H1 (cell line): ENCODE measurements around the gene TTBK1. TPM values are rescaled to one million over a fixed set of nuclear protein-coding genes. Genes with fewer than 3 reads are reported as not detected.

ENCODE experiments used
- CTCF ChIA-PET: fragments of 300-600 bp; sonication (Branson Sonifier 250); formaldehyde crosslinking; loops from one replicate; lab custom pipeline; 2021; ENCODE audit not compliant: partially characterized antibody; lab: Charles Lee
- POLR2A ChIA-PET: fragments of 300-600 bp; sonication (Branson Sonifier 250); formaldehyde crosslinking; loops from one replicate; lab custom pipeline; 2021; ENCODE audit warnings: inconsistent platforms; ENCODE audit not compliant: partially characterized antibody; lab: Charles Lee
- DNase-seq, 2 experiments: peaks; one replicate each; pipeline versions ENCODE4 v3.0.0 to v3.0.0-alpha.2; 2010 to 2022; ENCODE audit warnings: low spot score in 2 of 2, low read depth in 1 of 2, mixed read lengths in 1 of 2
- FAIRE-seq: peaks from 2 replicates; lab custom pipeline; 2011; peaks lifted over from hg19 to GRCh38; lab: Jason Lieb, UNC
- H2AFZ ChIP-seq: 2 replicates; pipeline ENCODE4 v1.8.1; 2012; ENCODE audit warnings: low read length, inconsistent platforms
- H2AK5ac ChIP-seq: 2 replicates; pipeline ENCODE4 v1.6.1; 2013; ENCODE audit warnings: low read depth, low read length
- H2BK120ac ChIP-seq: replicated peaks from 2 replicates; pipeline ENCODE3; 2013; ENCODE audit warnings: low read depth, low read length, inconsistent platforms
- H2BK12ac ChIP-seq: 2 replicates; pipeline ENCODE4 v1.6.1; 2013; ENCODE audit warnings: low read depth, low read length
- H2BK15ac ChIP-seq: 2 replicates; pipeline ENCODE4 v1.6.1; 2013; ENCODE audit warnings: low read length
- H2BK20ac ChIP-seq: 2 replicates; pipeline ENCODE4 v1.6.1; 2013; ENCODE audit warnings: low read length
- H2BK5ac ChIP-seq: 2 replicates; pipeline ENCODE4 v1.6.1; 2013; ENCODE audit warnings: low read depth, low read length
- H3K14ac ChIP-seq: 2 replicates; pipeline ENCODE4 v1.6.1; 2013; ENCODE audit warnings: inconsistent platforms; ENCODE audit not compliant: insufficient read length
- H3K18ac ChIP-seq: 2 replicates; pipeline ENCODE4 v1.6.1; 2013; ENCODE audit warnings: low read length; ENCODE audit errors: extremely low read depth
- H3K23ac ChIP-seq: 2 replicates; pipeline ENCODE4 v1.6.1; 2013; ENCODE audit warnings: inconsistent platforms; ENCODE audit not compliant: insufficient read length
- H3K23me2 ChIP-seq: 2 replicates; pipeline ENCODE4 v1.6.1; 2013; ENCODE audit warnings: low read depth, low read length
- H3K27ac ChIP-seq: 2 replicates; pipeline ENCODE4 v1.6.1; 2011; ENCODE audit warnings: low read depth, low read length, inconsistent platforms
- H3K27me3 ChIP-seq, 4 experiments: replicated peaks in 1 of 4; 1 replicate in 1 of 4; 2 replicates in 3 of 4; pipeline versions ENCODE4 v1.6.1 to v1.8.1; 2011 to 2013; ENCODE audit warnings: low read length in 3 of 4, mild to moderate bottlenecking in 3 of 4, inconsistent platforms in 2 of 4, mixed read lengths in 2 of 4, moderate library complexity in 1 of 4; ENCODE audit not compliant: control insufficient read depth in 3 of 4, insufficient read depth in 3 of 4; ENCODE audit errors: extremely low read depth in 1 of 4
- H3K36me3 ChIP-seq, 4 experiments: 2 replicates each; pipeline versions ENCODE4 v1.6.1 to v1.8.1; 2011 to 2013; ENCODE audit warnings: mild to moderate bottlenecking in 4 of 4, low read length in 3 of 4, moderate library complexity in 2 of 4, control low read depth in 1 of 4, inconsistent platforms in 1 of 4; ENCODE audit not compliant: insufficient read depth in 4 of 4, control insufficient read depth in 2 of 4
- H3K4ac ChIP-seq: replicated peaks from 2 replicates; pipeline ENCODE3; 2013; ENCODE audit warnings: low read length, low read depth, mixed read lengths, inconsistent platforms; ENCODE audit not compliant: insufficient read length
- H3K4me1 ChIP-seq, 4 experiments: replicated peaks in 1 of 4; 1 replicate in 1 of 4; 2 replicates in 3 of 4; pipeline versions ENCODE4 v1.6.1 to v1.8.1; 2011 to 2013; ENCODE audit warnings: low read length in 3 of 4, inconsistent platforms in 2 of 4, mixed read lengths in 1 of 4; ENCODE audit not compliant: insufficient read depth in 4 of 4, control insufficient read depth in 3 of 4
- H3K4me2 ChIP-seq, 2 experiments: 2 replicates each; pipeline versions ENCODE4 v1.6.1 to v1.8.1; 2011 to 2013; ENCODE audit warnings: low read depth in 2 of 2, low read length in 2 of 2, control low read depth in 1 of 2, inconsistent platforms in 1 of 2, mild to moderate bottlenecking in 1 of 2; ENCODE audit not compliant: insufficient read depth in 1 of 2
- H3K4me3 ChIP-seq, 4 experiments: fragments of 200-600, 300-600 bp in 1 of 4; sonication (generic), shearing (Covaris generic), sonication (Bioruptor Twin) in 1 of 4; 2 replicates each; pipeline versions ENCODE4 v1.5.1 to v1.8.1; 2011 to 2016; ENCODE audit warnings: low read length in 4 of 4, low read depth in 3 of 4, control low read depth in 2 of 4, inconsistent platforms in 2 of 4, mild to moderate bottlenecking in 2 of 4, mixed read lengths in 1 of 4, moderate library complexity in 1 of 4; ENCODE audit not compliant: insufficient read depth in 2 of 4; ENCODE audit errors: extremely low read depth in 1 of 4
- H3K56ac ChIP-seq: replicated peaks from 2 replicates; pipeline ENCODE3; 2013; ENCODE audit warnings: low read depth, mild to moderate bottlenecking, mixed read lengths, low read length, inconsistent platforms; ENCODE audit not compliant: insufficient read length
- H3K79me1 ChIP-seq: 2 replicates; pipeline ENCODE4 v1.6.1; 2013; ENCODE audit warnings: low read depth, low read length, control low read depth
- H3K79me2 ChIP-seq, 2 experiments: 2 replicates each; pipeline versions ENCODE4 v1.6.1 to v1.8.1; 2012 to 2013; ENCODE audit warnings: low read length in 2 of 2, mild to moderate bottlenecking in 2 of 2, inconsistent platforms in 1 of 2; ENCODE audit not compliant: insufficient read depth in 2 of 2, control insufficient read depth in 1 of 2
- H3K9ac ChIP-seq, 4 experiments: replicated peaks in 1 of 4; 1 replicate in 1 of 4; 2 replicates in 3 of 4; pipeline versions ENCODE4 v1.6.1 to v1.8.1; 2011 to 2013; ENCODE audit warnings: low read depth in 3 of 4, low read length in 3 of 4, control low read depth in 2 of 4, mild to moderate bottlenecking in 2 of 4, moderate library complexity in 2 of 4, inconsistent platforms in 1 of 4; ENCODE audit errors: extremely low read depth in 1 of 4
- H3K9me3 ChIP-seq, 2 experiments: 2 replicates each; pipeline versions ENCODE4 v1.6.1 to v1.8.1; 2012 to 2013; ENCODE audit warnings: mild to moderate bottlenecking in 2 of 2, moderate library complexity in 2 of 2, control low read depth in 1 of 2, inconsistent platforms in 1 of 2, low read depth in 1 of 2, low read length in 1 of 2, mixed read lengths in 1 of 2; ENCODE audit not compliant: insufficient read depth in 2 of 2
- H4K20me1 ChIP-seq, 2 experiments: replicated peaks in 1 of 2; 2 replicates each; pipeline versions ENCODE3 to v1.8.1; 2011 to 2013; ENCODE audit warnings: inconsistent platforms in 2 of 2, low read length in 2 of 2, mild to moderate bottlenecking in 1 of 2; ENCODE audit not compliant: insufficient read depth in 2 of 2, control insufficient read depth in 1 of 2
- H4K5ac ChIP-seq: 2 replicates; pipeline ENCODE4 v1.6.1; 2013; ENCODE audit warnings: low read length, low read depth, mixed read lengths, inconsistent platforms; ENCODE audit not compliant: insufficient read length
- H4K8ac ChIP-seq: 2 replicates; pipeline ENCODE4 v1.8.0; 2013; ENCODE audit warnings: mild to moderate bottlenecking, moderate library complexity, low read length, inconsistent platforms; ENCODE audit not compliant: insufficient read depth; ENCODE audit errors: extremely low read depth
- H4K91ac ChIP-seq: replicated peaks from 2 replicates; pipeline ENCODE3; 2013; ENCODE audit warnings: low read length, mixed read lengths, inconsistent platforms; ENCODE audit not compliant: insufficient read length
- KDM1A ChIP-seq: fragments of 200-600, 300-600 bp; sonication (generic); IDR thresholded peaks from 2 replicates; pipeline ENCODE4 v1.7.1; 2016; ENCODE audit warnings: mild to moderate bottlenecking, low read length, borderline replicate concordance
- MAX ChIP-seq: IDR thresholded peaks from 2 replicates; pipeline ENCODE4 v1.6.1; 2012; ENCODE audit warnings: inconsistent platforms
- WGBS, 2 experiments: shearing (Covaris generic) in 1 of 2; methylation state at CpG; one replicate each; pipeline versions ENCODE4 v1.1.6 to v1.1.7; 2013 to 2015; ENCODE audit warnings: low lambda C conversion rate in 2 of 2, mixed read lengths in 2 of 2, inconsistent platforms in 1 of 2, low coverage in 1 of 2, missing lambda C conversion rate in 1 of 2; ENCODE audit not compliant: insufficient replicate concordance in 2 of 2, insufficient coverage in 1 of 2, insufficient read length in 1 of 2; ENCODE audit errors: extremely low coverage in 1 of 2, missing lambda C conversion rate in 1 of 2; 5-methylcytosine and 5-hydroxymethylcytosine counted together
- polyA plus RNA-seq, 7 experiments: library from polyadenylated mRNA; depleted of rRNA in 3 of 7; stranded (reverse) in 5 of 7; unstranded in 2 of 7; fragments of >200 nt in 5 of 7; fragments of 200-250 nt in 2 of 7; gene quantifications; 1 replicate in 5 of 7; 2 replicates in 1 of 7; 4 replicates in 1 of 7; pipeline versions ENCODE4 v1.2.1 to v1.2.3, GENCODE V29; 2011 to 2013; ENCODE audit warnings: missing spikeins in 2 of 7, mixed read lengths in 2 of 7
- total RNA-seq: library from RNA; stranded (reverse); fragmentation: NEBNext Ultra II Directional; extraction: Animal tissue kit (Norgen Biotek cat#: 25700); gene quantifications from 2 replicates; pipeline ENCODE4 v1.2.1, GENCODE V29; 2021

The TTBK1 gene
- total and polyA plus RNA-seq, 2 of the 8 experiments (the other 6 are each of a cell fraction or from before 2014, with no cell fraction given): 0.53 to 1.6 TPM

- POLR2A ChIA-PET: interaction anchor here (0.7 to 2.2 kb wide), 6 partner anchors 9 to 49 kb away, joined by 3 to 5 read pairs (median 5); no protein-coding TSS in a partner anchor
- Histone ChIP-seq H2BK120ac (no peak overlapping the region), H3K56ac (no peak overlapping the region), H3K36me3 (no peaks in the 10 kb centered on the region), H3K4ac (no peak overlapping the region), H4K5ac (no peak overlapping the region), H3K27ac (no peak overlapping the region), H4K20me1 (no peaks in the 10 kb centered on the region), H3K18ac (no peak overlapping the region), H2BK20ac (0 out of 2 replicates have a peak overlapping the region, but pooled peaks have one; percentile 6), H2BK15ac (0 out of 2 replicates have a peak overlapping the region, but pooled peaks have one; percentile 75), H4K91ac (no peak overlapping the region), H3K23ac (no peak overlapping the region), H3K27me3 (peaks cover 2 to 37% (median 31%) of the 10 kb centered on the region in 4 experiments), H3K9me3 (no peaks in the 10 kb centered on the region), H4K8ac (no peak overlapping the region), H3K79me1 (no peaks in the 10 kb centered on the region), H3K9ac (no peak overlapping the region), H3K4me3 (no peak overlapping the region), H2AFZ (no peak overlapping the region), H3K79me2 (no peaks in the 10 kb centered on the region), H2BK12ac (peak overlapping the region; percentile 27; the same call in 1 of the 2 replicates), H2AK5ac (0 out of 2 replicates have a peak overlapping the region, but pooled peaks have one; percentile 17), H3K23me2 (peaks cover 4% of the 10 kb centered on the region; the same call in 1 of the 2 replicates), H2BK5ac (no peak overlapping the region), H3K4me2 (no peak overlapping the region; a peak in 1 of 4 replicates), H3K14ac (no peak overlapping the region), H3K4me1 (peaks cover 3 to 29% (median 17%) of the 10 kb centered on the region in 4 experiments)
- TF ChIP-seq MAX (peak; percentile 29; the same call in 1 of the 2 replicates), KDM1A (no peak)
- CTCF ChIA-PET: interaction anchor here (0.7 to 9.4 kb wide), 20 partner anchors 9 to 239 kb away, joined by 3 to 78 read pairs (median 4); partner anchors contain the start of gene CRIP3
- WGBS, 2 experiments: 74% methylated on average over 3 of the region's 3 CpGs; no CpG with 5 or more reads in 1 of the 2 experiments
- FAIRE-seq: no peak
- DNase-seq: no peak
These were observed 25.0 kb downstream of the TTBK1 start for GRCh38 chr6:43268355-43268700.
